Activated effector memory CD4-positive, alpha-beta T cell treated with anti-CD3 and anti-CD28 coated beads, Interleukin-2, amount 50 U/mL, for 16 hours (primary cell): ENCODE measurements around the gene MAP1B.
"Not testable (repeated sequence)": the region's sequence is repeated elsewhere in the genome, so short reads cannot be mapped to it uniquely, and the experiment has no call there.

Experiments
- DNase-seq: peaks from one replicate; pipeline ENCODE4 v3.0.0-alpha.2; 2020

Gene MAP1B

DNA sequence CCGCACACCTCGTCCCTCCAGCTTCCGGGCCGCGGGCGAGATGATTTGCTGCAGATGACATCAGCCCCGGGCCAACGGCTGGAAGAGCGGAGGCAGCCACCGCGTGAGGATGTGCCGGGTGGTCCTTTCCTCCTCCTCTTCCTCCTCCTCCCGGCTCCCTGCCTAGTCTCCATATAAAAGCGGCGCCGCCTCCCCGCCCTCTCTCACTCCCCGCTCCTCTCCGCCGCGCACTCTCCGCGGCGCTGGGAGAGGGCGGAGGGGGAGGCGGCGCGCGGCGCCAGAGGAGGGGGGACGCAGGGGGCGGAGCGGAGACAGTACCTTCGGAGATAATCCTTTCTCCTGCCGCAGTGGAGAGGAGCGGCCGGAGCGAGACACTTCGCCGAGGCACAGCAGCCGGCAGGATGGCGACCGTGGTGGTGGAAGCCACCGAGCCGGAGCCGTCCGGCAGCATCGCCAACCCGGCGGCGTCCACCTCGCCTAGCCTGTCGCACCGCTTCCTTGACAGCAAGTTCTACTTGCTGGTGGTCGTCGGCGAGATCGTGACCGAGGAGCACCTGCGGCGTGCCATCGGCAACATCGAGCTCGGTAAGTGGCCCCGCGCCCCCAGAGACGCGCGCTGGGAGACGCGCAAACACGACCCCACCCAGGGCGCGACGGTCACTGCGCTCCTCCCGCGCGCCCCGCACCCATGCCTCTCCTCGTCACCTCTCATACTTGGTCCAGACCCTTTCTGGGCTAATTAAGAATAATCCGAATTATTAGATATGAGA lies at the start of gene MAP1B:
TSS of gene MAP1B (plus strand) at position 345 of the 770 bp plus-strand sequence. CDS start at position 402, 57 bp downstream.
- DNase-seq, result no peak

- no peak for DNase-seq
Measured at GRCh38 chr5:72057816-72058215, 49.5 kb upstream of the MAP1B start.

- DNase-seq, result no peak
Measured at GRCh38 chr5:72063219-72063819, 44.0 kb upstream of the MAP1B start.

DNA sequence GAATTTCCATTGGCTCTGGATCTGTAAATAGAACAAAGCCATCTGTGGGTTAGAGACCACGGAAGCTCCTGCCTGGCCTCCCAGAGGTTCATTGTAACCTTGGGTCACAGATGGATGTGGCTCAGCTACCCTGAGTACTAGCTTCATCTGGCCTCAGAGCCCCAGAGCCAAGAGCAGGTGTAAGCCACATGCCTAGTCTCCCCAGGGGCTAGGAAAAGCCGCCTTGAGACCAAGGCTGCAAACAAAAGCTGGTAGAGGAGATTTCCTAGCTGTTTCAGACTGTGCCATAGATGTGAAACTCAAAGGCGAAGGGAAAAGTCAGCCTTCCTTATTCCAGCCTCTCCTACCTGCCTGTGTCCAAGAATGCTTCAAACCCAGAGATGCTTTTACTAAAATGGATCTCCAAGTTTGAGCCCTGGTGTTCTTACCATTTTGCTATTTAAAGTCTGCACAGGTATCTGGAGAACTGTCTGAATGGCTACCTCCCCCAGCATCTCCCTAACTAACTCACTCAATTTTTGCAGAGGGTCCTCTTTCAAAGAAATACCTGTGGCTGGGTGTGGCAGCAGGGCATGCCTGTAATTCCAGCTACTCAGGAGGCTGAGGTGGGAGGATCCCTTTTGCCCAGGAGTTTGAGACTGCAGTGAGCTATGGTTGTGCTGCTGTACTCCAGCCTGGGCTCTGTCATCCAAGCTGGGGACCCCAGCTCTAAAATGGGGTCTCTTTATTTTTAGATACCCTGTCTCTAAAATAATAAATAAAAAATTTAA lies 42.3 kb upstream of the MAP1B start:
- no peak for DNase-seq

DNA sequence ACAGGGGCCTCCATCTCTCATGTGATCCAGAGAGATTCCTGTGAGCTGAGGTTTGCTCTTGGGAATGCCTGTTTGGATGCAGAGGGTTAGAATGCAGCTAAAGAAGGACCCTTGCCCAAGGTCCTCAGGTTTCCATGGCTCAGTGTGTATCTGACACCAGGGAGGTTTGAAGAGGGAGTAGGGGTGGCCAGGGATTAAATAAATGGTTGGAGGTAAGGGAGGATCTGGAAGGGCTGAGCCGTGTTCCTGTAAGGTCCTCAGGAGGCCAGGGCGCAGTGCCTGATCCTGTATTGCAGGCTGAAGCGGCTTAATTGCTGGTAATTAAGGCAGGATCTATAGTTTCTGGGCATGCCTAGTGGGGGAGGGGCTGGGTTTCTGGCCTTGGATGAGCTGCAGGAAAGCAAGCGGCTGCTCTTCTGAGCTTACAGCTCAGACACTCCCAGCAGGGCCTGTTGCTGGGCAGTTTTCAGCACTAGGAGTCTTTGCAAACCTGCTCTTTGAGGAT lies 41.5 kb upstream of the MAP1B start:
- no peak for DNase-seq

DNA sequence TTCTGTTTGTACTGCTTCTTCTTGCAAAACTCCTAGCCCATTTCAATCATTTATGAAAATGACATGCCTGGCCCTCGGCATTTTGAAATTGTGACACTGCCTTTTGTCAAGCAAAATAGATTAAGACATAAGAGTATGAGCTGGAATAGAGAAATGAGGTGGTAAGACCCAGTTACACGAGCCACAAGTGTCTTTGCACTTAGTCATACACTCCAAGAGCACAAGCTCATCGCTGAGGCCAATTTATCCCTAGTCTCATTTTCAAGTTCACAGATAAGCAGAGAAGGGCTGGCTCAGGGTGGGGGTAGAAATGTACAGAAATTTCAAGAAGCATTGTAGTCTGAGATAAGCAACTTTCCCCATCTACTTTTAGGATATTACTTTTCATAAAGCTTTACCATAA lies 40.6 kb upstream of the MAP1B start:
- no peak for DNase-seq

DNA sequence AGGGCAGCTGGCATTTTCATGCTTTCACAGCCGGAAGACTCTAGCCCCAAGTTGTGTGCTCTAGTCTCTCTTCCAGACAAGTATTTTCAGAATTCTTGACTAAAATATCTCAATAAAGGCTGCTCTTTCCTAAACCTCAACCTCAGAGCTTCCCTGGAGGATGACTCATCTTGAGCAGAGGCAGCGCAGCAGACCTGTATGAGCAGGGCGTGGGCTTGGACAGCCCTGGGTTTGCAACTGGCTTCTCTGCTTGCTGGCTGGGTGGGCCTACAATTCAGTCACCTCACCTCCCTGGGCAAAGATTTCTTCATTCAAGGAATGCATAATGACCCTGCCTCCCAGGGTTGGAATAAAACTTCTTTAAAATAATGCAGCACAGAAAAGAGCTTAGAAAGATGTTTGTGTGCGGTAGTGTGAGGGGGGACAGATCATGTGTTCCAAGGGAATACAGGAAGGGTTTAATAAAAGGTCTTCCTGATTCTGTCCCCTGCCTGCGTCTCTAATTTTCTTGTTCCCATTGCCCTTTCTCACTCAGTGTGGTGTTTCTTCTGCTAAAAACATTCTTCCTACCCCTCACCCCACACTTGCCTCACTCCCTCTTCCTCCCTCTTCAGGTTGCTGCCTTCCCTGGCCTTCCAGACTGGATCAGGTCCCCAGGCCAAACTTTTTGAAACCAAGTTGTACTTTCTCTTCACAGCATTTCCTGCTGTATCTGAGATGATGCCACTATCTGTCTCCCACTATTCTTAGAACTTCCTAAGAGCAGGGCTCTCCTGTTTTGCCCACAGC lies 39.4 kb upstream of the MAP1B start:
- no peak for DNase-seq

DNA sequence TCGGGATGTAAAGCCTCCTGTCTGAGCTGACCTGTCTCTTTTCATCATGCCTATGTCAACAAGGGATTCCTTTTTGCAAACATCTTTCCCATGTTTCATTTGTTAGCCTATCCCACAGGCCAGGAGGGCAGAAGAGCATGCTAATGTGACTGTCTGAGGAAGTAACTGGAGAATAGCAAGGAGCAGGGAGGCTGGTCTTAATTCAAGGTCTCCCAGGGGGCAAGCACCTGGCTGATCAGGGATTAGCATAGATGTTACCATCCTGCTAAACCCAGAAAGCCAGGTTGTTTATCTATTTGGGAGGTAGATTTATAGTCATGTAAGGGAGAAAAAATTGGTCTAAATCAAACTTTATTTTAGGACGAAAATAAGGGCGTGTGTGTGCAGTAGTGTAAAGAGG lies 36.7 kb upstream of the MAP1B start:
- DNase-seq, result no peak

- no peak for DNase-seq
Measured at GRCh38 chr5:72071906-72072305, 35.4 kb upstream of the MAP1B start.

DNA sequence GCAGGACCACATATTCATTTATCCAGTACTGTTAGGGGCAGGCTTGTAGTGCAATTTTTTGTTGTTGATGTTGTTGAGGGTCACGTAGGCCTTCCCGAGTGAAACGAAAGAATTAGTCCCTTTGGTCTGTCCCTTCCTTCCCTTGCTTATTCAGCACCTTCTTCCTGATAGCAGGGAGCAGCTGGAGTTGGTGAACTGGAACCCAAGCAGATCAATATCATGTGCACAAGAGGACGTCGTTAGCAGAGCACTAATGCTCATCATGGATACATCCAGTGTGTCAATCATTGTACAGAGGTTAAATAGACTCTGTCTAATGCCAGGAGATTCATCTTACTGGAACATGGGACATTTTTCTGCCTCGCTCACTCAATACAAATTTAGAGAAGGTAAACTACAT lies 33.0 kb upstream of the MAP1B start:
- no peak for DNase-seq

DNA sequence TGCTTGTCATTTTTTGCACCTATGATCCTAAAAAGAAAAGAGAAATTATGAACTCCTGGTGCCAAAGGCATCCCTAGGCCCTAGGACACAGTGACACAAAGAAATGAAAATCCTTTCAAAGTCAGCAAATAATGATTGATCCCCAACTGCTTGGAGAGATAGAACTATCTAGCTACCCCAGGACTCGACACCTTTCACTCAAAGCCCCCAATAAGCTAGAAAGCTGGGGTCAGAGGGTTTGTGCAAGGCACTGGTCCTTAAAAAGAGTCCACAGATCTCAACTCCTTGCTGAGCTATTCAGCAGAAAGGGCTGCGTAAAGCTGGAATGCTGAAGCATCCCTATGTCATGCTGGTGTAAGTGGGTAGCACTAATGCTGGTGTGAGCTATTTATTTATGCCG lies 31.8 kb upstream of the MAP1B start:
- no peak for DNase-seq

GRCh38 chr5:72076621-72077300 lies 30.5 kb upstream of the MAP1B start:
- no peak for DNase-seq

DNA sequence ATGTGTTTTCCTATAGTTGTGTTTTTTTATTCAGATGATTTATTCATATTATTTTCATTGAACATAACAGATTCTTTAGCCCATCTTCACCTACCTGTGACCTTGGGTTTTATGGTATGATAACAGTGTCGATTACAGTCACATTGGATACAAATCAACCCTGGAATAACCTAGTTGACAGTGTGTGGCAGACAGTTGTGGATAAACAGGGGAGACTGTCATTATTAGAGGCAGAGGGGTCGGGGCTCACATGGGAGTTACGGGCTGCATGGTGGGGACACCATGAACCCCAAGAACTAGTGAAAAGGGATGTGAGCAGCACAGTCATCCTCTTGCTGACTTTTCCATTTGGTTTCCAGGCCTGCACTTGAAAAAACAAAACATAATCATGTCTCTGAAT lies 29.9 kb upstream of the MAP1B start:
- no peak for DNase-seq

DNA sequence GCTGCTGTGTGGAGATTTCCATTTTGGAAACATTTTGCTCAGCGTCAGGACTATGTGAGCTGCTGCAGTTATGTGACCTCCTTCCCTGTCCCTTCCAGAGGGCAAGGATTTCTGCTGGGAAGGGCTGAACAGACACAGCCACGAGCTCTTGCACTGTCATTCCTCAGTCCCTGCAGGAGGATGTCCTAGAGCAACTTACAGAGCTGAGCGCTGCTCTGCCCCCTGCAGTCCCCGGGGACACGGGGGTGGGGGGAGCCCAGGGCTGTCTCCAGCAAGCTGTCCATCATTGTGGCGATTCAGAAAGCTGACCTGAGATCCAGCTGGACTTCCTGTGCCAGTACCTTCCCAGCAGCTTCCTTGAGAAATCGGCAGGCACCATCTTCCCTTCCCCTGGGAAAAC lies 28.0 kb upstream of the MAP1B start:
- no peak for DNase-seq

DNA sequence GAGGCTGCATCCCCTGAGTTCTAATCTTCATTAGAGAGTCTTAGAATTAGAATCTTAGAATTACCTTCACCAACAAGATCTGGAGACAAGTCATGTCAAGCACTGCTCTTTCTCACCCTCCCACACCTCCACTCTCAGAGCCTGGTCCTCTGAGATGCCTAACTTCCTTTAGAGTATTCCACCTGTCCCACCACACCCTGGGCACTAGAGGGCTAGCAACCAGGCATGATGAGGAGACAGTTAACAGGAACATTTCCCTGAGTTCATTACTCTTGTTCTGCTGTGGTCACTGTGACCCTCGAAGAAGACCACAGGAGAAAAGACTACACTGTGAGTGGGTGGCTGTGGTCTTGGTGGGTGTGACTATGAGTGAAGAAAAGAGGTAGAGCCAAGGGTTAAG lies 25.2 kb upstream of the MAP1B start:
- DNase-seq, result no peak

- DNase-seq, result no peak
Measured at GRCh38 chr5:72084876-72085275, 22.4 kb upstream of the MAP1B start.

- no peak for DNase-seq
Measured at GRCh38 chr5:72085319-72085718, 22.0 kb upstream of the MAP1B start.

DNA sequence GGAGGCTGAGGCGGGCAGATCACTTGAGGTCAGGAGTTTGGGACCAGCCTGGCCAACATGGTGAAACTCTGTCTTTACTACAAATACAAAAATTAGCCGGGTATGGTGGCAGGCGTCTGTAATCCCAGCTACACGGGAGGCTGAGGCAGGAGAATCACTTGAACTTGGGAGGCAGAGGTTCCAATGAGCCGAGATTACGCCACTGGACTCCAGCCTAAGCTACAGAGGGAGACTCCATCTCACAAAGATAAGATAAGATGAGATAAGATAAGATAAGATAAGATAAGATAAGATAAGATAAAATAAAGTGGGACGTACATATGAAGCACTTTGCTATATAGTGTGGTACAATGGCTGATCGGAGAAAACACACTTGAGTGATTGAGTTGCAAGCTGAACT lies 17.6 kb upstream of the MAP1B start:
- DNase-seq, result not testable (repeated sequence)

GRCh38 chr5:72092074-72092473 lies 15.2 kb upstream of the MAP1B start:
- no peak for DNase-seq

DNA sequence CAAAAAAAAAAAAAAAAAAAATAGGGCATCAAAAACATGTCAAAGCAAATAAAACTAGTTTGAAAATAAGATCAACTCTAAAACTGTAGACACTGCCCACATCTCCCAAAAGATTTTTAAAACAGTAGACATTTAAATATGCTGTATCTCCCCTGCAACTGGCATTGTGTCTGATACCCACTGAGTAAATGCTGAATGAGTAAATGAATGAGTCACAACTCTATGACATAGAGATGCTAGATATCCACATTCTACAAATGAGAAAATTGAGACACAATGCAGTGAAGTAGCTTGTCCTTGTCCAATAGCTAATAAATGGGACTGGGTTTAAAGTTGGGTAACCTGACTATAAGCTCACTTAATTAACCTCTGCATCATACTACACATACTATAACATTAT lies 14.1 kb upstream of the MAP1B start:
- no peak for DNase-seq

DNA sequence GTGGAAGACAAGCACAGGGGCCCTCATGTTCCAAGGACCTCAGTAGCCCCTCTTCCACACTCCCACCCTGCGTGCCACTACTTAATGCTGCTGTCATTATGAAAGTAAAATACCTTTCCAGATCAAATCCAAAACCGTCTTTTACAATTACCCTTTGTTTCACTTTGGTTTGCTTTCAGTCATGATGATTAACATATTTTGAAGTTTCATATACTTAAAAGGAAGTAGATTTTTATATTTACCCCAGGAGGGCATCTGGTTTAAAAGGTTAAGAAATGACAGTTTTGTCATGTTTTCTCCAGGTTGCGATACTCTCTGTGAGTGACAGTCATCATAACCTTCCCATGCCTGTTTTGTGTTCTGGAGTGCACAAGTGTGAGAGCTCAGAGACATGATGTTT lies 13.5 kb upstream of the MAP1B start:
- DNase-seq, result no peak

DNA sequence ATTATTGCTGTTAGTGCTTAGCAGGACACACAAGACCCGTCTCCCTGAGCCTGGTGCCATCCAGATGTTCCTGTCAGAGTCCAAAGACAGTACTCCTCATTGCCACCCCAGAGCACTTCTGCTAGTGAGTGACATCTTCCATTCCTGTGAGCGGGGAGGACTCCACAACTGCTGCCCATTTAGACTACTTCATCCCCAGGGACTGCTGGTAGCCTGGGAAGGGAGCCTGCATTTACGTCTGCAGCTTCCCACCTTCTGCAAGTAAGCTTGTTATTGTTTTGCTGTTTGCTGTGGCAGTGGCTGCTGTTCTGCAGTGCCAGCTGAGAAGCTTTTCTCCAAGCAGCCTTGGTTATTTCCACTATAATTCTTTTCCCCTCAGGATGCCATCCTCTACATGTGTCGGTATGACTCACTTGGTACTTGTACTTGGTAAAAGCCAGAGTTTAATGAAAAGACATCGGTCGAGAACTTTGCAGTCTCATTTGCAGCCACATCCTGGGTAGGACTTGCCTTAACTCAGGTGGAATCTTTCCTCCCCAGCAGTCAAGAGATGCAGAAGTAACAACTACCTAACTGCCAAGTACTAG lies 10.6 kb upstream of the MAP1B start:
- no peak for DNase-seq
